MCF 10A (cell line): ENCODE data around the gene CACNA1H. TPM values are rescaled to one million over a fixed set of nuclear protein-coding genes. Genes with fewer than 3 reads are reported as not detected.

Experiments
- BruUV-seq: library from RNA; stranded (reverse); fragments of 400-500 nt; replicated peaks from 2 replicates; lab custom pipeline; 2021; lab: Mats Ljungman, UMichigan
- CTCF ChIA-PET: fragments of 300-600 bp; sonication (Branson Sonifier 250); formaldehyde crosslinking; extraction: SDS; loops from one replicate; lab custom pipeline; 2021; ENCODE audit warnings: antibody characterized with exemption, inconsistent platforms; lab: Yijun Ruan, JAX
- POLR2A ChIA-PET: fragments of 300-600, 350-650 bp; sonication (Branson Sonifier 250); formaldehyde crosslinking; extraction: SDS; loops from one replicate; lab custom pipeline; 2020; ENCODE audit warnings: antibody characterized with exemption, inconsistent platforms; lab: Yijun Ruan, JAX
- DNase-seq: peaks from one replicate; pipeline ENCODE4 v3.0.0-alpha.2; 2018; ENCODE audit not compliant: unreplicated experiment
- H3K27ac Mint-ChIP-seq: one replicate; pipeline ENCODE4 v1.8.0; 2022; ENCODE audit warnings: mild to moderate bottlenecking, low read depth, mixed read lengths; ENCODE audit not compliant: unreplicated experiment
- H3K27me3 Mint-ChIP-seq: one replicate; pipeline ENCODE4 v1.8.0; 2022; ENCODE audit warnings: mixed read lengths; ENCODE audit not compliant: insufficient read depth, unreplicated experiment
- H3K36me3 Mint-ChIP-seq: one replicate; pipeline ENCODE4 v1.8.0; 2022; ENCODE audit warnings: mild to moderate bottlenecking, moderate library complexity, mixed read lengths; ENCODE audit not compliant: insufficient read depth, unreplicated experiment
- H3K4me1 Mint-ChIP-seq: one replicate; pipeline ENCODE4 v1.8.0; 2022; ENCODE audit warnings: mixed read lengths; ENCODE audit not compliant: insufficient read depth, unreplicated experiment
- H3K4me3 Mint-ChIP-seq: one replicate; pipeline ENCODE4 v1.8.0; 2022; ENCODE audit warnings: mild to moderate bottlenecking, moderate library complexity, mixed read lengths; ENCODE audit not compliant: unreplicated experiment
- H3K9me3 Mint-ChIP-seq: one replicate; pipeline ENCODE4 v1.8.0; 2022; ENCODE audit warnings: mixed read lengths; ENCODE audit not compliant: unreplicated experiment
- CTCF ChIP-seq: fragments of 200-600 bp; IDR thresholded peaks from one replicate; pipeline ENCODE4 v1.8.0; 2022; ENCODE audit warnings: antibody characterized with exemption, mild to moderate bottlenecking; ENCODE audit not compliant: unreplicated experiment
- intact Hi-C: fragments of 100-400 bp; cut with micrococcal nuclease; formaldehyde crosslinking; loops from 2 replicates; pipeline ENCODE4 v1.14.1; 2022
- total RNA-seq: library from RNA; stranded (reverse); gene quantifications from 2 replicates; pipeline ENCODE4 v1.2.3, GENCODE V29; 2022

The CACNA1H gene
- total RNA-seq, 1 experiment from 2014 or later, result not detected

- no TSS peak for BruUV-seq
- no peak for DNase-seq
- POLR2A ChIA-PET, result no interaction called here
- Mint-ChIP-seq H3K4me1 (no peaks in the 10 kb centered on the region), H3K9me3 (no peaks in the 10 kb centered on the region), H3K4me3 (no peak overlapping the region), H3K27me3 (no peaks in the 10 kb centered on the region), H3K36me3 (no peaks in the 10 kb centered on the region), H3K27ac (no peak overlapping the region)
- CTCF ChIA-PET, result no interaction called here
- TF ChIP-seq CTCF, result no peak
- intact Hi-C loops, result no loop called here
Observed at GRCh38 chr16:1132431-1132830, 20.5 kb upstream of the CACNA1H start.

DNA sequence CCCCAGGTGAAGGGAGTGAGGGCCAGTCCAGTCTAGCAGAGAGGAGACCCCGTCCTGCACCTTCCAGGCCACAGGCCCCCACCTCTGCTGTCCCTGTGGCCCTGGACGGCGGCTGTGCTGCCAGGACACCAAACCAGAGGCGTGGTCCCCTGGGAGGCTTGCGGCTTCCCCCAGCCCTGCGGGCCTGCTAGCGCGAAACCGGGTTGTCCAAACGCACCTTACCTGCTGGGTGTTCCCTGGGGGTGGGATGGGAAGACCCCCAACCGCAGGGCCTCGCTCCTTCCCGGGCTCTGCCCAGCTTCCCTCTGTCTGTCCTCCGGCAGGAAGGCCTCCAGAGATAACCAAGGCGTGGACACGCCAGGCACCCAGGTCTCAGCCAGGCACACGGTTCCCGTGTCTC is 19.6 kb upstream of the CACNA1H start:
- no peaks in the 10 kb centered on the region for H3K36me3 Mint-ChIP-seq
- intact Hi-C loops, result no loop called here

DNA sequence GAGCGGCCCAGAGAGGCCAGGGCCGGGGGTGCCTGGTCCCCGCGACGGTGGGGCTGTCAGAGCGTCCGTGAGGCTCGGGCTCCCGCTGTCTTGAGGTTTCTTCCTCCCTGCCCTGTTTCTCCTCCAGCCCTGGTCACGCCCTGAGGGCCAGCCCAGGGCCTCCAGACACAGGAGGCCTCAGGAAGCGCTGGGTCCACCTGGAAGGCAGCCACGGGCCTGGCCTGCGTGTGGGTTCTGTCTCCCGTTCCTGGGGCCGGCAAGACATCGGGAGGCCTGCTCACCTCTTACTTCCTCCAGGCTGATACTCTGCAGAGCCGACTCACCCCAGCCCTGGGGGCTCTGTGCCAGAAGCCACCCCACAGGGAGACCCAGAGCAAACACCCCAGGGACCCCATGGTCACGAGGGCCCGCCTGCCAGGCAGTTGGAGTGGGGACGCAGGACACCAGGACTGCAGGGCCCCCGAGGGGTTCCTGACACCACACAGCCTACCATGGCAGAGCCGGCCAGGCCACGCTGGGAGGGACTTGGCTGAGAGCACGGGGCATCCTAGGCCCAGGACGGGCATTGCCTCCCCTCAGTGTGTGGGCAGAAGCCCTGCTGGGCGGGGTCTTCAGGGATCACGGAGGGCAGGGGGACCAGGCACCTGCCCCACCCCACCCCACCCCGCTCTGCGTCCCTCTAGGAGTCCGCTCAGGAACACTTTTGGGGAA is 18.9 kb upstream of the CACNA1H start:
- CTCF ChIA-PET, result no interaction called here
- DNase-seq, result no peak
- no TSS peak for BruUV-seq

More for the DNA sequence above, 19.6 kb upstream of the CACNA1H start:
- H3K27me3 Mint-ChIP-seq, result peaks cover under 1% of the 10 kb centered on the region
- no peaks in the 10 kb centered on the region for H3K4me1 Mint-ChIP-seq
- no peak overlapping the region for H3K27ac Mint-ChIP-seq
- ChIA-PET POLR2A (no interaction called here), CTCF (no interaction called here)
- BruUV-seq, result no TSS peak
- H3K9me3 Mint-ChIP-seq, result no peaks in the 10 kb centered on the region
- DNase-seq, result no peak
- H3K4me3 Mint-ChIP-seq, result no peak overlapping the region
- TF ChIP-seq CTCF, result no peak

More for the DNA sequence above, 18.9 kb upstream of the CACNA1H start:
- H3K27me3 Mint-ChIP-seq, result peaks cover 7% of the 10 kb centered on the region
- intact Hi-C loops, result no loop called here
- no peak overlapping the region for H3K27ac Mint-ChIP-seq
- H3K36me3 Mint-ChIP-seq, result no peaks in the 10 kb centered on the region
- no peak overlapping the region for H3K4me3 Mint-ChIP-seq
- no peak for TF ChIP-seq CTCF
- no peaks in the 10 kb centered on the region for H3K4me1 Mint-ChIP-seq
- no peaks in the 10 kb centered on the region for H3K9me3 Mint-ChIP-seq
- POLR2A ChIA-PET, result no interaction called here
